PC-3 (cell line): ENCODE results near the gene TBXA2R. TPM values are rescaled to one million over a fixed set of nuclear protein-coding genes. Genes with fewer than 3 reads are reported as not detected.

ENCODE experiments used
- ATAC-seq: fragments of 200-7000 bp; cut with Tn5 transposase; 2 replicates; pipeline ENCODE4 v1.9.1; 2020; ENCODE audit warnings: mild to moderate bottlenecking, moderate library complexity
- BruUV-seq: library from RNA; stranded (reverse); fragments of 400-500 nt; replicated peaks from 2 replicates; lab custom pipeline; 2021; lab: Mats Ljungman, UMichigan
- CTCF ChIA-PET: fragments of 300-600 bp; sonication (Branson Sonifier 250); formaldehyde crosslinking; loops from one replicate; lab custom pipeline; 2022; ENCODE audit warnings: antibody characterized with exemption; lab: Charles Lee
- POLR2A ChIA-PET: fragments of 300-600 bp; sonication (Branson Sonifier 250); formaldehyde crosslinking; loops from one replicate; lab custom pipeline; 2022; ENCODE audit warnings: antibody characterized with exemption; ENCODE audit not compliant: unreplicated experiment; lab: Charles Lee
- DNase-seq: peaks from one replicate; pipeline ENCODE4 v3.0.0-alpha.2; 2015
- H2AFZ ChIP-seq: fragments of 300-600 bp; sonication (generic); 2 replicates; pipeline ENCODE4 v1.6.0; 2016; ENCODE audit warnings: antibody characterized with exemption, low read length
- H3F3A ChIP-seq: fragments of 300-600 bp; sonication (generic); one replicate; pipeline ENCODE4 v1.6.0; 2017; ENCODE audit warnings: antibody characterized with exemption, low read length, control low read depth, mild to moderate bottlenecking; ENCODE audit not compliant: unreplicated experiment
- H3K27ac ChIP-seq: fragments of 300-600 bp; sonication (generic); 2 replicates; pipeline ENCODE4 v1.5.1; 2016; ENCODE audit warnings: mild to moderate bottlenecking, low read length
- H3K27me3 ChIP-seq: fragments of 300-600 bp; sonication (generic); 2 replicates; pipeline ENCODE4 v1.6.1; 2016; ENCODE audit warnings: low read length, mixed read lengths
- H3K36me3 ChIP-seq: fragments of 300-600 bp; sonication (generic); 2 replicates; pipeline ENCODE4 v1.6.1; 2016; ENCODE audit warnings: low read depth, mixed run types, low read length, mixed read lengths
- H3K4me1 ChIP-seq: fragments of 300-600 bp; sonication (generic); 2 replicates; pipeline ENCODE4 v1.5.1; 2016; ENCODE audit warnings: low read length; ENCODE audit not compliant: insufficient read depth
- H3K4me2 ChIP-seq: fragments of 300-600 bp; sonication (generic); 2 replicates; pipeline ENCODE4 v1.6.0; 2016; ENCODE audit warnings: low read length
- H3K4me3 ChIP-seq: fragments of 300-600 bp; sonication (generic); 2 replicates; pipeline ENCODE4 v1.5.1; 2016; ENCODE audit warnings: mild to moderate bottlenecking, low read length, mixed read lengths
- H3K79me2 ChIP-seq: fragments of 300-600 bp; sonication (generic); 2 replicates; pipeline ENCODE4 v1.6.1; 2017; ENCODE audit warnings: low read length, mixed read lengths
- H3K9ac ChIP-seq: fragments of 300-600 bp; sonication (generic); 2 replicates; pipeline ENCODE4 v1.6.0; 2016; ENCODE audit warnings: mild to moderate bottlenecking, low read length
- H3K9me2 ChIP-seq: fragments of 300-600 bp; sonication (generic); replicated peaks from 2 replicates; pipeline ENCODE4 v1.6.1; 2016; ENCODE audit warnings: mixed run types, low read length, mixed read lengths
- H3K9me3 ChIP-seq: fragments of 300-600 bp; sonication (generic); 2 replicates; pipeline ENCODE4 v1.6.1; 2016; ENCODE audit warnings: low read length, mixed read lengths
- H4K20me1 ChIP-seq: fragments of 300-600 bp; sonication (generic); 2 replicates; pipeline ENCODE4 v1.6.1; 2016; ENCODE audit warnings: low read length, mixed read lengths
- CTCF ChIP-seq: fragments of 300-600 bp; sonication (generic); conservative IDR thresholded peaks from 2 replicates; pipeline ENCODE4 v1.5.1; 2017; ENCODE audit warnings: antibody characterized with exemption, low read depth, mild to moderate bottlenecking, low read length
- EZH2 ChIP-seq: fragments of 300-600 bp; sonication (generic); IDR thresholded peaks from one replicate; pipeline ENCODE4 v1.6.1; 2017; ENCODE audit warnings: antibody characterized with exemption, mild to moderate bottlenecking, low read length; ENCODE audit not compliant: unreplicated experiment
- EZH2phosphoT487 ChIP-seq: fragments of 300-600 bp; sonication (generic); IDR thresholded peaks from 2 replicates; pipeline ENCODE4 v1.6.1; 2018; ENCODE audit warnings: mild to moderate bottlenecking, antibody characterized with exemption, low read length, borderline replicate concordance
- intact Hi-C: fragments of 100-400 bp; cut with micrococcal nuclease; formaldehyde crosslinking; loops from 2 replicates; pipeline ENCODE4 v1.9.0; 2023
- total RNA-seq: library from RNA; depleted of rRNA; stranded (reverse); fragments of >200 nt; gene quantifications from 2 replicates; pipeline ENCODE4 v1.2.3, GENCODE V29; 2014

TBXA2R gene
- total RNA-seq, 1 experiment from 2014 or later = 0.77 TPM

GRCh38 chr19:3557461-3558248 lies 49.0 kb downstream of the TBXA2R start, which contains the start of gene MFSD12:
Gene MFSD12, minus strand, starts transcription at chr19:3557586. Its CDS starts 183 bp downstream, at chr19:3557403.
- no peaks in the 10 kb centered on the region for H3K27me3 ChIP-seq
- peak within 1 kb of the TSS; percentile 97 for H3K4me2 ChIP-seq
- H3K9me2 ChIP-seq = no peaks in the 10 kb centered on the region
- TSS peak; percentile 70 for BruUV-seq
- peak within 1 kb of the TSS; percentile 91 for H3K9ac ChIP-seq
- peaks cover 38% of the 10 kb centered on the region for H3K79me2 ChIP-seq
- DNase-seq (peak; percentile 89), ATAC-seq (peak; percentile 87)
- H3K27ac ChIP-seq = peak within 1 kb of the TSS; percentile 91
- peaks cover 19% of the 10 kb centered on the region; the same call in 1 of the 2 replicates for H3K4me1 ChIP-seq
- POLR2A ChIA-PET = no interaction called here
- intact Hi-C loops = no loop called here
- H2AFZ ChIP-seq = peak within 1 kb of the TSS; percentile 92
- peak within 1 kb of the TSS; percentile 91 for H3K4me3 ChIP-seq
- H4K20me1 ChIP-seq = peaks cover 18% of the 10 kb centered on the region
- H3F3A ChIP-seq = no peaks in the 10 kb centered on the region
- TF ChIP-seq CTCF (no peak), EZH2 (no peak), EZH2phosphoT487 (no peak)
- no peaks in the 10 kb centered on the region for H3K36me3 ChIP-seq
- CTCF ChIA-PET = interaction anchor here (0.5 kb wide), 1 partner anchor 756 kb away, joined by 5 read pairs; no protein-coding TSS in a partner anchor
- H3K9me3 ChIP-seq = no peaks in the 10 kb centered on the region

GRCh38 chr19:3556978-3557460 lies 49.7 kb downstream of the TBXA2R start:
- peak overlapping the region; percentile 30; the same call in 1 of the 2 replicates for H3K27ac ChIP-seq
- BruUV-seq = no TSS peak
- H3K9me3 ChIP-seq = no peaks in the 10 kb centered on the region
- no peaks in the 10 kb centered on the region for H3F3A ChIP-seq
- POLR2A ChIA-PET = interaction anchor here (0.6 kb wide), 1 partner anchor 12 kb away, joined by 13 read pairs; no protein-coding TSS in a partner anchor
- DNase-seq (peak; percentile 45), ATAC-seq (peak; percentile 19)
- peak overlapping the region; percentile 91 for H3K4me3 ChIP-seq
- TF ChIP-seq EZH2 (no peak), EZH2phosphoT487 (no peak), CTCF (no peak)
- peaks cover 13% of the 10 kb centered on the region; the same call in 1 of the 2 replicates for H3K4me1 ChIP-seq
- CTCF ChIA-PET = no interaction called here
- intact Hi-C loops = no loop called here
- no peaks in the 10 kb centered on the region for H3K9me2 ChIP-seq
- peaks cover 18% of the 10 kb centered on the region for H4K20me1 ChIP-seq
- H3K4me2 ChIP-seq = peak overlapping the region; percentile 92
- no peaks in the 10 kb centered on the region for H3K36me3 ChIP-seq
- H2AFZ ChIP-seq = no peak overlapping the region
- peaks cover 41% of the 10 kb centered on the region for H3K79me2 ChIP-seq
- no peaks in the 10 kb centered on the region for H3K27me3 ChIP-seq
- peak overlapping the region; percentile 76 for H3K9ac ChIP-seq
